T-cell (primary cell): ENCODE results near the gene TNFAIP2. TPM values are rescaled to one million over a fixed set of nuclear protein-coding genes. Genes with fewer than 3 reads are reported as not detected.
"Not testable (repeated sequence)": the region's sequence is repeated elsewhere in the genome, so short reads cannot be mapped to it uniquely, and the experiment has no call there.

ENCODE experiments used
- ATAC-seq, 4 experiments: fragments of 200-7000 bp in 3 of 4; fragments of 150-1000 bp in 1 of 4; cut with Tn5 transposase; replicated peaks in 1 of 4; 1 replicate in 3 of 4; 2 replicates in 1 of 4; pipeline ENCODE4 v1.10.0; 2021; ENCODE audit warnings: moderate library complexity in 3 of 4, mild to moderate bottlenecking in 2 of 4, moderate number of reproducible peaks in 1 of 4
- CTCF ChIA-PET, 2 donors: fragments of 300-600 bp; sonication (Branson Sonifier 250); formaldehyde crosslinking; loops; one replicate each; lab custom pipeline; 2022; ENCODE audit warnings: antibody characterized with exemption in 2 of 2; lab: Charles Lee
- POLR2A ChIA-PET, 2 donors: fragments of 300-600 bp; sonication (Branson Sonifier 250); formaldehyde crosslinking; loops; one replicate each; lab custom pipeline; 2022; ENCODE audit warnings: antibody characterized with exemption in 2 of 2; lab: Charles Lee
- DNase-seq, 35 experiments: peaks; one replicate each; pipeline versions ENCODE4 v3.0.0 to v3.0.0-alpha.2; 2013 to 2023
- H3K27ac ChIP-seq: one replicate; pipeline ENCODE4 v1.5.1; 2013; ENCODE audit warnings: low read length
- H3K27me3 ChIP-seq, 2 experiments: replicated peaks in 1 of 2; 1 replicate in 1 of 2; 2 replicates in 1 of 2; pipeline versions ENCODE4 v1.6.1 to v1.7.0; 2013; ENCODE audit warnings: low read length in 1 of 2, mixed read lengths in 1 of 2; ENCODE audit not compliant: control insufficient read depth in 2 of 2, insufficient read depth in 2 of 2; ENCODE audit errors: extremely low read depth in 1 of 2
- H3K36me3 ChIP-seq, 2 donors: 1 replicate in 1 of 2; 2 replicates in 1 of 2; pipeline versions ENCODE4 v1.6.1 to v1.7.0; 2013; ENCODE audit warnings: low read length in 1 of 2; ENCODE audit not compliant: control insufficient read depth in 2 of 2, insufficient read depth in 1 of 2; ENCODE audit errors: extremely low read depth in 1 of 2
- H3K4me1 ChIP-seq, 2 experiments: 1 replicate in 1 of 2; 2 replicates in 1 of 2; pipeline versions ENCODE4 v1.6.1 to v1.7.0; 2013; ENCODE audit warnings: low read length in 2 of 2, mixed read lengths in 1 of 2; ENCODE audit not compliant: insufficient read depth in 2 of 2, control insufficient read depth in 1 of 2; ENCODE audit errors: extremely low read depth in 1 of 2
- H3K4me3 ChIP-seq, 2 donors: 1 replicate in 1 of 2; 2 replicates in 1 of 2; pipeline versions ENCODE4 v1.5.1 to v1.7.0; 2013; ENCODE audit warnings: mild to moderate bottlenecking in 2 of 2, low read length in 1 of 2, moderate library complexity in 1 of 2; ENCODE audit not compliant: control insufficient read depth in 1 of 2; ENCODE audit errors: extremely low read depth in 1 of 2
- H3K9me3 ChIP-seq: 2 replicates; pipeline ENCODE4 v1.7.0; 2013
- H3K27ac Mint-ChIP-seq, 2 donors: one replicate each; pipeline ENCODE4 v1.8.0; 2020 to 2021; ENCODE audit warnings: mild to moderate bottlenecking in 2 of 2, mixed read lengths in 2 of 2
- H3K27me3 Mint-ChIP-seq, 2 donors: one replicate each; pipeline ENCODE4 v1.8.0; 2021 to 2022; ENCODE audit warnings: mixed read lengths in 2 of 2
- H3K36me3 Mint-ChIP-seq: one replicate; pipeline ENCODE4 v1.8.0; 2021; ENCODE audit warnings: mixed read lengths
- H3K4me1 Mint-ChIP-seq, 3 donors: one replicate each; pipeline ENCODE4 v1.8.0; 2020 to 2022; ENCODE audit warnings: mixed read lengths in 3 of 3, mild to moderate bottlenecking in 1 of 3
- H3K4me3 Mint-ChIP-seq, 3 donors: one replicate each; pipeline ENCODE4 v1.8.0; 2020 to 2022; ENCODE audit warnings: mild to moderate bottlenecking in 3 of 3, mixed read lengths in 3 of 3, moderate library complexity in 3 of 3
- H3K9me3 Mint-ChIP-seq, 3 donors: one replicate each; pipeline ENCODE4 v1.8.0; 2020 to 2022; ENCODE audit warnings: mixed read lengths in 3 of 3
- WGBS: methylation state at CpG from one replicate; pipeline ENCODE4 v1.1.5; 2013; ENCODE audit warnings: missing lambda C conversion rate; ENCODE audit not compliant: insufficient coverage; 5-methylcytosine and 5-hydroxymethylcytosine counted together
- total RNA-seq, 35 experiments: library from RNA in 6 of 35; stranded (reverse) in 6 of 35; fragments of 120-200 nt in 1 of 35; gene quantifications; one replicate each; pipeline versions ENCODE4 v1.2.1 to v1.2.4 and lab custom pipeline; 2013 to 2026

The TNFAIP2 gene
- total RNA-seq, 5 donors from 2014 or later (not counting 1 experiment from before 2014, with no cell fraction given) = 0.93 to 2.1 (median 1.0) TPM

DNA sequence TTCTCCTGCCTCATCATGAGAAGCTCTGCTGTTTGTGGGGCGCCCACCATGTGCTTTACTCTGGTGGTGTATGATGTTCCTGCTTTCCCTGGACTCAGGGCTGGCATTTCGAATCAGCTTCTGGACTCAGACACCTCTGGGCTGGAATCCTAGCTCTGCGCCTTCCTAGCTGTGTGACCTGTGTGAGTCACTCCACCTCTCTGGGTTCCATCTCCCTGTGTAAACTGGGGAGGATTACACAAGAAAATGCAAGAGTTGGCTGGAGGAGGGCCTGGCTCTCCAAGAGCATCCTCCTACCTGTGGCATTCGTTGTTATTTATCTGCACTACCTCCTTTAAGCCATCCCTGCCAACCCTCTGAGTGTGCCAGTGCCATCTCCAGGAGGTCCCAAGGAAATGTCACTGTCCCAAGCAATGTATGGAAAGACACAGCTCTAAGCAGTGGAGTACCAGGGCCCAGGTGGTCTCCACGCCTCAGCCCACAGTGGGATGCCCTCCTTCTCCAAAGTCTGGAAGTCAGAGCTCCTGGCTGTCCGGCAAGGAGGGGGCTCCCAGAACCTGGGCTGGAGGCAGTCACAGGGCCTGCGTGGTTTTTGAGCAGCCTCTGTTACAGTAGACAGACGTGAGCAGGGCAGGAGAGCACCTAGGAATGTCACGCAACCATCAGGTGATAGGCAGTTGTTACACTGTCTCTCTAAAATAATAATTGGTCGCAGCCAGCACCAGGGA is 7.3 kb upstream of the TNFAIP2 start:
- no peak overlapping the region for H3K27ac Mint-ChIP-seq
- no peak overlapping the region for H3K4me3 ChIP-seq
- H3K27me3 Mint-ChIP-seq = peaks cover 13 to 18% of the 10 kb centered on the region in 2 donors
- H3K9me3 ChIP-seq = no peaks in the 10 kb centered on the region
- H3K9me3 Mint-ChIP-seq = no peaks in the 10 kb centered on the region
- ChIA-PET CTCF (no interaction called here), POLR2A (no interaction called here)
- DNase-seq (no peak), ATAC-seq (no peak)
- 86% methylated on average over 7 of the region's 10 CpGs for WGBS
- H3K4me1 Mint-ChIP-seq = peaks cover 4 to 10% (median 6%) of the 10 kb centered on the region in 3 donors
- peaks cover 0 to 29% of the 10 kb centered on the region in 2 experiments for H3K27me3 ChIP-seq
- no peak overlapping the region for H3K27ac ChIP-seq
- peaks cover 0 to 4% of the 10 kb centered on the region in 2 experiments for H3K4me1 ChIP-seq
- no peak overlapping the region for H3K4me3 Mint-ChIP-seq
- H3K36me3 Mint-ChIP-seq = no peaks in the 10 kb centered on the region
- H3K36me3 ChIP-seq = no peaks in the 10 kb centered on the region

- H3K27me3 ChIP-seq = peaks cover 0 to 29% of the 10 kb centered on the region in 2 experiments
- Mint-ChIP-seq H3K36me3 (no peaks in the 10 kb centered on the region), H3K27ac (no peak overlapping the region), H3K4me3 (no peak overlapping the region), H3K9me3 (no peaks in the 10 kb centered on the region), H3K27me3 (peaks cover 13 to 17% of the 10 kb centered on the region in 2 donors), H3K4me1 (peaks cover 4 to 10% (median 6%) of the 10 kb centered on the region in 3 donors)
- peaks cover 0 to 4% of the 10 kb centered on the region in 2 experiments for H3K4me1 ChIP-seq
- H3K9me3 ChIP-seq = no peaks in the 10 kb centered on the region
- no peak for DNase-seq
- H3K27ac ChIP-seq = no peak overlapping the region
- no peaks in the 10 kb centered on the region for H3K36me3 ChIP-seq
- ATAC-seq = no peak
- ChIA-PET POLR2A (no interaction called here), CTCF (no interaction called here)
- no peak overlapping the region for H3K4me3 ChIP-seq
- WGBS = 92% methylated on average over 16 of the region's 17 CpGs
Observed at GRCh38 chr14:103116636-103117035, 6.6 kb upstream of the TNFAIP2 start.

GRCh38 chr14:103117499-103117898 is 5.8 kb upstream of the TNFAIP2 start:
- H3K27ac Mint-ChIP-seq, H3K4me1 ChIP-seq, H3K27ac ChIP-seq, H3K9me3 ChIP-seq, POLR2A ChIA-PET, H3K36me3 ChIP-seq, H3K4me3 ChIP-seq, H3K36me3 Mint-ChIP-seq, ATAC-seq, H3K9me3 Mint-ChIP-seq, H3K4me3 Mint-ChIP-seq, CTCF ChIA-PET, DNase-seq: not testable (repeated sequence)
- Mint-ChIP-seq H3K4me1 (peaks cover 6 to 13% (median 8%) of the 10 kb centered on the region in 3 donors), H3K27me3 (peaks cover 17 to 22% of the 10 kb centered on the region in 2 donors)
- WGBS = no CpG with 5 or more reads among the region's 7 CpGs
- H3K27me3 ChIP-seq = peaks cover 0 to 32% of the 10 kb centered on the region in 2 experiments

DNA sequence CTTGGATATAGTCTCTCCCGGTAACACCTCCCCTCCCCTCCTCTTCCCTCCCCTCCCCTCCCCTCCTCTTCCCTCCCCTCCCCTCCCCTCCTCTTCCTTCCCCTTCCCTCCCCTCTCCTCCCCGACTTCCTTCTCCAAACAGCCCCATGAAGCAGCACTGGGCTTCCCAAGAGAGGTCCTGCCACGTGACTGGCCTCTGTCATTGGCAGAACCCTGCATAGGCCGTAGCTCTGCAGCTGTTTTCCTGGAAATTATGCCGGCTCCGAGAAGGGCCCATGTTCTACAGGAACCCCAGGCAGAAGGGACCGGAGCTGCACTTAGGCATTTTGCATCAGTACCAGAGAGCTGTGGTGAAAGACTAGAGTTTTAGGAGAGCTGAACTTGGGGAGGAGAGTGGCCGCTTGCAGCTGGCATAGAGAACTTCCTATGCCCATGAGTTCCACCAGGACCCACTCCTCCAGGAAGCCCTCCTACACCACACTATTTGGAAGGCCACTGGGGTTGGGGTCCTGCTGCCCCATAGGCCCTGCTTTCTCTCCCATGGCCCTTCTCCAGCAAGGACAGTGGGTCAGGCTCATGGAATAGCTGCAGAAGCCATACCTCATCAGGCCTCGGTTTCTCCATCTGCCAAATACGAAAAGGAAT is 5.1 kb upstream of the TNFAIP2 start:
- H3K4me1 Mint-ChIP-seq = peaks cover 6 to 13% (median 8%) of the 10 kb centered on the region in 3 donors
- ATAC-seq (no peak), DNase-seq (no peak)
- Histone ChIP-seq H3K27ac (no peak overlapping the region), H3K4me3 (no peak overlapping the region), H3K9me3 (no peaks in the 10 kb centered on the region), H3K36me3 (no peaks in the 10 kb centered on the region), H3K4me1 (peaks cover 0 to 14% of the 10 kb centered on the region in 2 experiments), H3K27me3 (peaks cover 0 to 37% of the 10 kb centered on the region in 2 experiments)
- 49% methylated on average over 4 of the region's 10 CpGs for WGBS
- no peaks in the 10 kb centered on the region for H3K36me3 Mint-ChIP-seq
- H3K4me3 Mint-ChIP-seq = no peak overlapping the region
- POLR2A ChIA-PET = no interaction called here
- no peak overlapping the region for H3K27ac Mint-ChIP-seq
- H3K9me3 Mint-ChIP-seq = no peaks in the 10 kb centered on the region
- CTCF ChIA-PET = no interaction called here
- H3K27me3 Mint-ChIP-seq = peaks cover 17 to 22% of the 10 kb centered on the region in 2 donors

- 65% methylated on average over 6 of the region's 9 CpGs for WGBS
- peaks cover 17 to 22% of the 10 kb centered on the region in 2 donors for H3K27me3 Mint-ChIP-seq
- Histone ChIP-seq H3K9me3 (no peaks in the 10 kb centered on the region), H3K27ac (no peak overlapping the region), H3K36me3 (no peaks in the 10 kb centered on the region), H3K27me3 (peaks cover 0 to 43% of the 10 kb centered on the region in 2 experiments), H3K4me3 (no peak overlapping the region), H3K4me1 (peaks cover 0 to 19% of the 10 kb centered on the region in 2 experiments)
- no peaks in the 10 kb centered on the region for H3K9me3 Mint-ChIP-seq
- DNase-seq = peak in 9 of 35 experiments; percentile 16 to 59 (median 23)
- no peak for ATAC-seq
- CTCF ChIA-PET = no interaction called here
- H3K36me3 Mint-ChIP-seq = no peaks in the 10 kb centered on the region
- POLR2A ChIA-PET = no interaction called here
- no peak overlapping the region for H3K4me3 Mint-ChIP-seq
- H3K4me1 Mint-ChIP-seq = peaks cover 6 to 13% (median 8%) of the 10 kb centered on the region in 3 donors
- no peak overlapping the region for H3K27ac Mint-ChIP-seq
Observed at GRCh38 chr14:103118663-103119404, 4.4 kb upstream of the TNFAIP2 start.

GRCh38 chr14:103119527-103119926 is 3.7 kb upstream of the TNFAIP2 start:
- POLR2A ChIA-PET, H3K9me3 Mint-ChIP-seq, H3K9me3 ChIP-seq, H3K27ac ChIP-seq, H3K27ac Mint-ChIP-seq, DNase-seq, H3K4me3 ChIP-seq, H3K36me3 ChIP-seq, ATAC-seq, CTCF ChIA-PET, H3K4me3 Mint-ChIP-seq, H3K36me3 Mint-ChIP-seq: not testable (repeated sequence)
- peaks cover 0 to 50% of the 10 kb centered on the region in 2 experiments for H3K27me3 ChIP-seq
- H3K4me1 ChIP-seq = peaks cover 0 to 25% of the 10 kb centered on the region in 2 experiments
- 85% methylated on average over 6 of the region's 8 CpGs for WGBS
- peaks cover 21 to 28% of the 10 kb centered on the region in 2 donors for H3K27me3 Mint-ChIP-seq
- H3K4me1 Mint-ChIP-seq = peaks cover 10 to 15% (median 10%) of the 10 kb centered on the region in 3 donors
